ENCODE measurements around the gene EPHA10. TPM values are rescaled to one million over a fixed set of nuclear protein-coding genes. Genes with fewer than 3 reads are reported as not detected.

Gene EPHA10
- total RNA-seq, 1 experiment from 2014 or later = 1.3 TPM

DNA sequence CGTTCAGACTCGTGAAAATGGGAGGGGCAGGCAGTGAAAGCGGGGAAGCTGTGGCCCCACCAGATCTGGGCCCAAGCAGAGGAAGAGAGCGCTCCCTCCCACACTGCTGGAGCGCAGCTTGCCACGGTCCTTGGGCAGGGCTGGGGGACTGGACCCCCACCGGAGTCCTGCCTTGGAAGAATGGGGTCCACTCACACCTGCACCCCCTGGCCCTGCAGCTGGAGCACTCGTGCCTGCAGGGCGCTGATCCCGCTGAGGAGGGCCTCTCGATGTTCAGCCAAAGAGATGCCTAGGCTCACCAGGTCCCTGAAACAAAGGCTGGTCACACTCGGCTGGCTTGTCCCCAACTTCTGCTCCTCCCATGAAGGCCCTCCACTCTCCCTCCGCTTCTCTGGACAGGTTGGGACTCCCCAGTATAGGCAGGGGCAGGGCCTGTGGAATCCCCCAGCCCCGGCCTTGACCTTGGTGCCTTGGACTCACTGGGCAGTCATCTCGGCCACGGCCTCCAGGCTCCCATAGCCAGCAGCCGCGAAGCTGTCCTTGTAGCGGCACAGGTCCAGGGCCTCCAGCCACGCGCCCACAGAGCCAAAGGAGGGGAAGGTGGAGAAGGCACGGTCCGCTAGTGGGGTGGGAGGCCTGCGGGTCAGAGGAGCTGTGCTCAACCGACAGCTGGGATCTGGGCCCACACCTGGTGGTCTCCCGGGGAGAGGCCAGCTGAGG lies 46.6 kb downstream of the EPHA10 start:
- no peaks in the 10 kb centered on the region for H3K36me3 Mint-ChIP-seq
- POLR2A ChIA-PET = no interaction called here
- no peaks in the 10 kb centered on the region for H3K27me3 Mint-ChIP-seq (ENCODE audit: low read depth)
- no peak overlapping the region for H3K4me3 Mint-ChIP-seq
- no peak for TF ChIP-seq SP1 (CRISPR knock-in tag; conservative IDR thresholded peaks at IDR 0.05)
- TF ChIP-seq, protein P1, sequence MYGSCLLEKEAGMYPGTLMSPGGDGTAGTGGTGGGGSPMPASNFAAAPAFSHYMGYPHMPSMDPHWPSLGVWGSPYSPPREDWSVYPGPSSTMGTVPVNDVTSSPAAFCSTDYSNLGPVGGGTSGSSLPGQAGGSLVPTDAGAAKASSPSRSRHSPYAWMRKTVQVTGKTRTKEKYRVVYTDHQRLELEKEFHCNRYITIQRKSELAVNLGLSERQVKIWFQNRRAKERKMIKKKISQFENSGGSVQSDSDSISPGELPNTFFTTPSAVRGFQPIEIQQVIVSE (CRISPR knock-in tag; IDR thresholded peaks at IDR 0.05; ENCODE audit: borderline replicate concordance) = no peak
- no peak for TF ChIP-seq AFF4 (CRISPR knock-in tag; IDR thresholded peaks at IDR 0.05; ENCODE audit: borderline replicate concordance)
- no peak for TF ChIP-seq ZNF219 (CRISPR knock-in tag; IDR thresholded peaks at IDR 0.05; ENCODE audit: borderline replicate concordance)
- TF ChIP-seq FOXP1 (CRISPR knock-in tag; IDR thresholded peaks at IDR 0.05; ENCODE audit: borderline replicate concordance) = no peak
- TF ChIP-seq NFYB (CRISPR knock-in tag; conservative IDR thresholded peaks at IDR 0.05; ENCODE audit: low read depth) = no peak
- no peak for TF ChIP-seq ZNF121 (CRISPR knock-in tag; IDR thresholded peaks at IDR 0.05)
- no peak for TF ChIP-seq IRF1 (CRISPR knock-in tag; IDR thresholded peaks at IDR 0.05)
- TF ChIP-seq SMAD4 (CRISPR knock-in tag; IDR thresholded peaks at IDR 0.05) = no peak
- TF ChIP-seq, protein P2, sequence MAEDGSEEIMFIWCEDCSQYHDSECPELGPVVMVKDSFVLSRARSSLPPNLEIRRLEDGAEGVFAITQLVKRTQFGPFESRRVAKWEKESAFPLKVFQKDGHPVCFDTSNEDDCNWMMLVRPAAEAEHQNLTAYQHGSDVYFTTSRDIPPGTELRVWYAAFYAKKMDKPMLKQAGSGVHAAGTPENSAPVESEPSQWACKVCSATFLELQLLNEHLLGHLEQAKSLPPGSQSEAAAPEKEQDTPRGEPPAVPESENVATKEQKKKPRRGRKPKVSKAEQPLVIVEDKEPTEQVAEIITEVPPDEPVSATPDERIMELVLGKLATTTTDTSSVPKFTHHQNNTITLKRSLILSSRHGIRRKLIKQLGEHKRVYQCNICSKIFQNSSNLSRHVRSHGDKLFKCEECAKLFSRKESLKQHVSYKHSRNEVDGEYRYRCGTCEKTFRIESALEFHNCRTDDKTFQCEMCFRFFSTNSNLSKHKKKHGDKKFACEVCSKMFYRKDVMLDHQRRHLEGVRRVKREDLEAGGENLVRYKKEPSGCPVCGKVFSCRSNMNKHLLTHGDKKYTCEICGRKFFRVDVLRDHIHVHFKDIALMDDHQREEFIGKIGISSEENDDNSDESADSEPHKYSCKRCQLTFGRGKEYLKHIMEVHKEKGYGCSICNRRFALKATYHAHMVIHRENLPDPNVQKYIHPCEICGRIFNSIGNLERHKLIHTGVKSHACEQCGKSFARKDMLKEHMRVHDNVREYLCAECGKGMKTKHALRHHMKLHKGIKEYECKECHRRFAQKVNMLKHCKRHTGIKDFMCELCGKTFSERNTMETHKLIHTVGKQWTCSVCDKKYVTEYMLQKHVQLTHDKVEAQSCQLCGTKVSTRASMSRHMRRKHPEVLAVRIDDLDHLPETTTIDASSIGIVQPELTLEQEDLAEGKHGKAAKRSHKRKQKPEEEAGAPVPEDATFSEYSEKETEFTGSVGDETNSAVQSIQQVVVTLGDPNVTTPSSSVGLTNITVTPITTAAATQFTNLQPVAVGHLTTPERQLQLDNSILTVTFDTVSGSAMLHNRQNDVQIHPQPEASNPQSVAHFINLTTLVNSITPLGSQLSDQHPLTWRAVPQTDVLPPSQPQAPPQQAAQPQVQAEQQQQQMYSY (CRISPR knock-in tag; IDR thresholded peaks at IDR 0.05) = no peak
- CTCF ChIA-PET = interaction anchor here (1.3 kb wide), 1 partner anchor 76 kb away, joined by 3 read pairs; no protein-coding TSS in a partner anchor
- peaks cover under 1% of the 10 kb centered on the region; the same call in 1 of the 2 replicates for H3K4me1 Mint-ChIP-seq
- no peak for DNase-seq (ENCODE audit: low spot score)
- H3K9me3 Mint-ChIP-seq = no peaks in the 10 kb centered on the region
- ATAC-seq = no peak
- H3K27ac Mint-ChIP-seq = no peak overlapping the region

- Mint-ChIP-seq H3K9me3 (no peaks in the 10 kb centered on the region), H3K27ac (no peak overlapping the region), H3K27me3 (ENCODE audit: low read depth) (no peaks in the 10 kb centered on the region), H3K4me1 (no peaks in the 10 kb centered on the region), H3K36me3 (no peaks in the 10 kb centered on the region), H3K4me3 (no peak overlapping the region)
- ChIA-PET CTCF (interaction anchor here (1.3 kb wide), 1 partner anchor 77 kb away, joined by 3 read pairs; no protein-coding TSS in a partner anchor), POLR2A (no interaction called here)
- ATAC-seq = no peak
- no peak for DNase-seq (ENCODE audit: low spot score)
- TF ChIP-seq, protein P3, sequence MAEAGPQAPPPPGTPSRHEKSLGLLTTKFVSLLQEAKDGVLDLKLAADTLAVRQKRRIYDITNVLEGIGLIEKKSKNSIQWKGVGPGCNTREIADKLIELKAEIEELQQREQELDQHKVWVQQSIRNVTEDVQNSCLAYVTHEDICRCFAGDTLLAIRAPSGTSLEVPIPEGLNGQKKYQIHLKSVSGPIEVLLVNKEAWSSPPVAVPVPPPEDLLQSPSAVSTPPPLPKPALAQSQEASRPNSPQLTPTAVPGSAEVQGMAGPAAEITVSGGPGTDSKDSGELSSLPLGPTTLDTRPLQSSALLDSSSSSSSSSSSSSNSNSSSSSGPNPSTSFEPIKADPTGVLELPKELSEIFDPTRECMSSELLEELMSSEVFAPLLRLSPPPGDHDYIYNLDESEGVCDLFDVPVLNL (CRISPR knock-in tag; IDR thresholded peaks at IDR 0.05; ENCODE audit: borderline replicate concordance, low read depth) = no peak
- TF ChIP-seq TEAD4 (CRISPR knock-in tag; IDR thresholded peaks at IDR 0.05) (no peak), AR (CRISPR knock-in tag; IDR thresholded peaks at IDR 0.05) (no peak)
Measured at GRCh38 chr1:37717631-37718030, 47.3 kb downstream of the EPHA10 start.

All from WTC11 (cell line).